Measurements from ENCODE around the gene HPD.

- TF ChIP-seq JUND (IDR thresholded peaks at IDR 0.05) (peak; percentile 48; the same call in 1 of the 2 replicates), CTCF (IDR thresholded peaks at IDR 0.05) (no peak), TAF1 (IDR thresholded peaks at IDR 0.05; ENCODE audit: borderline replicate concordance, low read depth, low read length) (peak; percentile 55; the same call in 1 of the 2 replicates), ELF1 (IDR thresholded peaks at IDR 0.05) (no peak), RFX5 (IDR thresholded peaks at IDR 0.05; ENCODE audit: low read length) (peak; percentile 27), PBX3 (IDR thresholded peaks at IDR 0.05) (peak; percentile 52; the same call in 1 of the 2 replicates), RXRA (IDR thresholded peaks at IDR 0.05; ENCODE audit: borderline replicate concordance, low read depth) (no peak), POLR2AphosphoS5 (IDR thresholded peaks at IDR 0.05; ENCODE audit: low read depth, low read length) (peak; percentile 71), FOXJ3 (CRISPR knock-in tag; IDR thresholded peaks at IDR 0.05) (peak; percentile 71; the same call in 1 of the 2 replicates), RCOR1 (IDR thresholded peaks at IDR 0.05; ENCODE audit: low read length) (no peak; the same call in 1 of the 2 replicates)
These were observed 14.0 kb upstream of the HPD start for GRCh38 chr12:121872546-121873215.
